ENCODE results near the gene PARVA. TPM values are rescaled to one million over a fixed set of nuclear protein-coding genes. Genes with fewer than 3 reads are reported as not detected.

Gene PARVA
- total and polyA plus RNA-seq, 3 donors from 2014 or later = 18.7 to 23.7 (median 23.6) TPM

DNA sequence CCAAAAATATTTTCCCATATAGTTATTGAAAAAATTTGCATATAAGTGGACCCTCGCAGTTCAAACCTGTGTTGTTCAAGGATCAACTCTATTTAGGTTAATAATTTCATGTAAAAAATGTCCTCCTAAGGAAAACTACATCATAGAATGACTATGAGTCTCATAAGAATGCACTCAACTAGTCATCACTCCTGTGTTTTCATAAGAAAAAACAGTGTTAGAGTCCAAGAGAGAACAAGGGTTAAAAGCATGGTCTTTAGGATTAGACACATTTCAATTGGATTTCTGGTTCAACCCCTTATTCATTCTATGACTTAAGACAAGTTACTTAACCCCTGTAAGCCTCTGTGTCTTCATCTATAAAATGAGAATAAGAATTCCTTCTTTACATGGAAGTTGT lies 5.1 kb downstream of the PARVA start:
- Histone ChIP-seq H3K36me3 (ENCODE audit: low read depth, missing control alignments) (no peaks in the 10 kb centered on the region), H3K27me3 (no peaks in the 10 kb centered on the region), H3K27ac (no peak overlapping the region), H3K4me3 (no peak overlapping the region), H3K4me1 (peaks cover 4% of the 10 kb centered on the region), H3K9me3 (no peaks in the 10 kb centered on the region)
- 92 to 95% methylated on average over 1 of the region's 1 CpG for WGBS, 2 donors
- TF ChIP-seq POLR2A (IDR thresholded peaks at IDR 0.05) = no peak
- TF ChIP-seq, protein P1, sequence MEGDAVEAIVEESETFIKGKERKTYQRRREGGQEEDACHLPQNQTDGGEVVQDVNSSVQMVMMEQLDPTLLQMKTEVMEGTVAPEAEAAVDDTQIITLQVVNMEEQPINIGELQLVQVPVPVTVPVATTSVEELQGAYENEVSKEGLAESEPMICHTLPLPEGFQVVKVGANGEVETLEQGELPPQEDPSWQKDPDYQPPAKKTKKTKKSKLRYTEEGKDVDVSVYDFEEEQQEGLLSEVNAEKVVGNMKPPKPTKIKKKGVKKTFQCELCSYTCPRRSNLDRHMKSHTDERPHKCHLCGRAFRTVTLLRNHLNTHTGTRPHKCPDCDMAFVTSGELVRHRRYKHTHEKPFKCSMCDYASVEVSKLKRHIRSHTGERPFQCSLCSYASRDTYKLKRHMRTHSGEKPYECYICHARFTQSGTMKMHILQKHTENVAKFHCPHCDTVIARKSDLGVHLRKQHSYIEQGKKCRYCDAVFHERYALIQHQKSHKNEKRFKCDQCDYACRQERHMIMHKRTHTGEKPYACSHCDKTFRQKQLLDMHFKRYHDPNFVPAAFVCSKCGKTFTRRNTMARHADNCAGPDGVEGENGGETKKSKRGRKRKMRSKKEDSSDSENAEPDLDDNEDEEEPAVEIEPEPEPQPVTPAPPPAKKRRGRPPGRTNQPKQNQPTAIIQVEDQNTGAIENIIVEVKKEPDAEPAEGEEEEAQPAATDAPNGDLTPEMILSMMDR (IDR thresholded peaks at IDR 0.05) = no peak
- intact Hi-C loops (cut with DNase I; ENCODE audit: low total_unique reads) = no loop called here
- DNase-seq = no peak

DNA sequence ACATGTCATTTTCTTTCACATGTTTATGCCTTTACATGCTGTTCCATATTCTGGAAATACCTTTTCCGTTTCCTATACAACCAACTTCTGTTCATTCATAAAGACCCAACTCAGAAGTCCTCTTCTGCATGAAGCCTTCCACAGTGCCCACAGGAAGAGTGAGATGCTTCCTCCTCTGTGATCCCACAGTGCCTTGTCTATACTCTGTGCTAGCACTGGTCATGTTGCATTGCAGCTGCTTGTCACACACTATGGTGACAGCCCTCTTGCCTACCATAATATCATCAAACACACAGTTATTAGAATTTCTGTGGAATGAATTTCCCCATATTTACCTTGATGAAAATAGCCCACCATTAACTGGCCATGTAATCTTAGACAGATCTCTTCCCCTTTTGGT lies 8.9 kb downstream of the PARVA start:
- Histone ChIP-seq H3K4me1 (peaks cover 9% of the 10 kb centered on the region), H3K9me3 (no peaks in the 10 kb centered on the region), H3K27me3 (no peaks in the 10 kb centered on the region), H3K27ac (peak overlapping the region in 1 of 2 donors; percentile 36), H3K36me3 (ENCODE audit: low read depth, missing control alignments) (no peaks in the 10 kb centered on the region), H3K4me3 (no peak overlapping the region)
- intact Hi-C loops (cut with DNase I; ENCODE audit: low total_unique reads) = no loop called here
- no peak for DNase-seq
- WGBS, 2 donors = 93 to 95% methylated on average over 1 of the region's 1 CpG
- TF ChIP-seq POLR2A (IDR thresholded peaks at IDR 0.05) = no peak
- TF ChIP-seq, protein P1 (IDR thresholded peaks at IDR 0.05) = no peak

DNA sequence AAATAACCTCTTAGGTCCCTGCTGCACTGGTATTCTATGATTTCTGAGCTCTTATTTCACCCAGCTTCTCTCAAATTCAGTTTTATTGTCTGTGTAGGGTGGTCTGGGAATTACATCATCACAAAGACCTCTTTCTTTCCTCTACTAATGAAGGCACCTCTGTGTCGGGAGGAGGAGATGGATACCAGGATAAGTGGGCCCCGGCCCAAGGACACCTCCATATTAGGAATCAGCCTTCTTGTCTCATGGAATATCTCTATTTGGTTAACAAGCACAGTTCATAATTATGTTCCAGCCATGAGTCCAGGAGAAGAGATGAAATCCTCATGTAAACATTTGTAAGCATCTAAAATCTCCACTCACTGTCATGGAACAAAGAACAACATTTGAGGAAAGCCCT lies 9.4 kb downstream of the PARVA start:
- Histone ChIP-seq H3K27ac (peak overlapping the region in 1 of 2 donors; percentile 36), H3K4me1 (peaks cover 9% of the 10 kb centered on the region), H3K9me3 (no peaks in the 10 kb centered on the region), H3K27me3 (no peaks in the 10 kb centered on the region), H3K36me3 (ENCODE audit: low read depth, missing control alignments) (no peaks in the 10 kb centered on the region), H3K4me3 (no peak overlapping the region)
- TF ChIP-seq POLR2A (IDR thresholded peaks at IDR 0.05) = no peak
- TF ChIP-seq, protein P1 (IDR thresholded peaks at IDR 0.05) = no peak
- intact Hi-C loops (cut with DNase I; ENCODE audit: low total_unique reads) = no loop called here
- WGBS, 2 donors = 10 to 39% methylated on average over 2 of the region's 2 CpGs
- DNase-seq = no peak

DNA sequence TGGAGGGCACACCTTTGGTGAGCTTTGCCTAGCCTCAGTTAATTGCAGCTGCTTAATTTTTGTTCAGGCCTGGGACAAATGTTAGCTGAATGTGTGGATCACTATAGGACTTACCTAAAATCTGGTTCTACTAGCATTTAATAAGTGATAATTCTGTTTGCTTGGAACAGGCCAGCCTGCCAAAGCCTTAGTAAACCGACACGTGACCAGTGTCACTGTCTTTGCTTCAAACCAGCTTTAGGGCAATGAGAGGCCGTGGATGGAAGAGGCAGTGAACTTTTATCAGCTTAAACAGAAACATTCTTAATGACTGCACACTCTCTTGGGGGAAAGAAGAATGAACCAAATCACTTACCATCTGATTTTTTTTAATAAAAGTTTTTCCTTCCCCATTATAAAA lies 10.8 kb downstream of the PARVA start:
- 31 to 43% methylated on average over 3 of the region's 3 CpGs for WGBS, 2 donors
- no peaks in the 10 kb centered on the region for H3K9me3 ChIP-seq
- H3K36me3 ChIP-seq (ENCODE audit: low read depth, missing control alignments) = no peaks in the 10 kb centered on the region
- peak; percentile 57 for DNase-seq
- H3K27ac ChIP-seq = peak overlapping the region in 1 of 2 donors; percentile 31
- no peak overlapping the region for H3K4me3 ChIP-seq
- peaks cover 9% of the 10 kb centered on the region for H3K4me1 ChIP-seq
- no peaks in the 10 kb centered on the region for H3K27me3 ChIP-seq
- no peak for TF ChIP-seq POLR2A (IDR thresholded peaks at IDR 0.05)
- TF ChIP-seq, protein P1 (IDR thresholded peaks at IDR 0.05) = no peak
- intact Hi-C loops (cut with DNase I; ENCODE audit: low total_unique reads) = no loop called here

DNA sequence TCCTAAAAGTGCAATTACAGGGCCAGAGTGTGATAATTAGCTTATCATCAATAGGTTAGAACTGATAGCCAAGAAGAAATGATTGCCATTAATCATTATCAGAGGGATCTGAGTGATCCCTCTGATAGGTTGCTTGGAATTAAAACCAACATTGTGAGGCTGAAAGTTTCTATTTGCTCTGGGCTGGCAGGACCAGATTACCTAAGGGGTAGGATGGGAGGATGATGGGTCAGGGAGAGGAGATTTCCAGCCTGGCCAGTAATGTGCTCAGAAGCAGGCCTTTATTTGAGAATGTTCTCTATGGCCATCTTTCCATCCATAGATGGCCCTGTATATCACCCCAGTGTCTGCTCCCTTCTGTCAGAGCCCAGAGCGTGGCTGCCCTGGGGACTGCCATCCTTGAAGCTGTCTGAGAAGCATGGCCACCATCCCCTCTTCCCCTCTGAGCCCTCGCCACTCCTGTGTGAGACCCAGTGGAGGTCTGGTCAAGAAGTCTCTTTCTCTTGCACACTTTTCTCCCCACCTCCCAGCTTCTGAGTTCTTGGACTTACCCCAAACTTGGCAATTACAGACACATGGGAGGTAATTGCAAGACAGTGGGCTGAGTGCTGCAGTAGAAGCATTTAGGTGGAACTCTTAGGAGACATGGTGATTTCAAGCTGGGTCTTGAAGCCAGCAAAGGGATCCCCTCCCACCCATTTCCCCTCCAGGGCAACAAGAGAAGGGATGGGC lies 11.7 kb downstream of the PARVA start:
- Histone ChIP-seq H3K4me3 (no peak overlapping the region), H3K27me3 (no peaks in the 10 kb centered on the region), H3K27ac (no peak overlapping the region), H3K4me1 (peaks cover 9% of the 10 kb centered on the region), H3K36me3 (ENCODE audit: low read depth, missing control alignments) (no peaks in the 10 kb centered on the region), H3K9me3 (no peaks in the 10 kb centered on the region)
- 88 to 95% methylated on average over 2 of the region's 2 CpGs for WGBS, 2 donors
- intact Hi-C loops (cut with DNase I; ENCODE audit: low total_unique reads) = no loop called here
- DNase-seq = no peak
- TF ChIP-seq, protein P1 (IDR thresholded peaks at IDR 0.05) = no peak
- no peak for TF ChIP-seq POLR2A (IDR thresholded peaks at IDR 0.05)
